GM03348 (cell line): Measurements from ENCODE around the gene VWA3B.

Experiments used
- DNase-seq: peaks from one replicate; pipeline ENCODE4 v3.0.0; 2012; ENCODE audit warnings: low spot score

Gene VWA3B

GRCh38 chr2:98172951-98173350 lies 86.0 kb downstream of the VWA3B start:
- DNase-seq = no peak

- DNase-seq = no peak
Observed at GRCh38 chr2:98175811-98176210, 88.8 kb downstream of the VWA3B start.

- no peak for DNase-seq
Observed at GRCh38 chr2:98177286-98177685, 90.3 kb downstream of the VWA3B start.

GRCh38 chr2:98177986-98178385 lies 91.0 kb downstream of the VWA3B start:
- DNase-seq = no peak

- DNase-seq = no peak
Observed at GRCh38 chr2:98180456-98180855, 93.5 kb downstream of the VWA3B start.

GRCh38 chr2:98181346-98181745 lies 94.4 kb downstream of the VWA3B start:
- no peak for DNase-seq

GRCh38 chr2:98185801-98186200 lies 98.8 kb downstream of the VWA3B start:
- DNase-seq = no peak

GRCh38 chr2:98187194-98187593 lies 100.2 kb downstream of the VWA3B start:
- DNase-seq = no peak

- DNase-seq = no peak
Observed at GRCh38 chr2:98188351-98189046, 101.5 kb downstream of the VWA3B start.

- DNase-seq = no peak
Observed at GRCh38 chr2:98191883-98192282, 104.9 kb downstream of the VWA3B start.

- DNase-seq = no peak
Observed at GRCh38 chr2:98201576-98201975, 114.6 kb downstream of the VWA3B start.

GRCh38 chr2:98205889-98206288 lies 118.9 kb downstream of the VWA3B start:
- DNase-seq = no peak

- DNase-seq = no peak
Observed at GRCh38 chr2:98212092-98213000, 125.4 kb downstream of the VWA3B start.

- DNase-seq = no peak
Observed at GRCh38 chr2:98216616-98217015, 129.6 kb downstream of the VWA3B start.

- no peak for DNase-seq
Observed at GRCh38 chr2:98219152-98219551, 132.2 kb downstream of the VWA3B start.

GRCh38 chr2:98233941-98234340 lies 147.0 kb downstream of the VWA3B start:
- DNase-seq = no peak

- DNase-seq = no peak
Observed at GRCh38 chr2:98234776-98235175, 147.8 kb downstream of the VWA3B start.

- no peak for DNase-seq
Observed at GRCh38 chr2:98236935-98237334, 150.0 kb downstream of the VWA3B start.

GRCh38 chr2:98240786-98241398 lies 153.9 kb downstream of the VWA3B start:
- DNase-seq = no peak

GRCh38 chr2:98241592-98241991 lies 154.6 kb downstream of the VWA3B start:
- no peak for DNase-seq

GRCh38 chr2:98242003-98242402 lies 155.0 kb downstream of the VWA3B start:
- DNase-seq = no peak

GRCh38 chr2:98245491-98245890 lies 158.5 kb downstream of the VWA3B start:
- DNase-seq = no peak

- no peak for DNase-seq
Observed at GRCh38 chr2:98247383-98247782, 160.4 kb downstream of the VWA3B start.
